IPS-18c (cell line): ENCODE measurements around the gene NACC2.
"Not testable (repeated sequence)": the region's sequence is repeated elsewhere in the genome, so short reads cannot be mapped to it uniquely, and the experiment has no call there.

ENCODE experiments used
- H3K4me3 ChIP-seq: 2 replicates; pipeline ENCODE4 v1.7.0; 2013; ENCODE audit warnings: low read depth, mild to moderate bottlenecking, low read length, moderate library complexity; ENCODE audit not compliant: insufficient read depth
- H3K9me3 ChIP-seq: one replicate; pipeline ENCODE4 v1.6.1; 2013; ENCODE audit warnings: mild to moderate bottlenecking, low read length, moderate library complexity; ENCODE audit not compliant: control insufficient read depth, insufficient read depth

NACC2 gene

DNA sequence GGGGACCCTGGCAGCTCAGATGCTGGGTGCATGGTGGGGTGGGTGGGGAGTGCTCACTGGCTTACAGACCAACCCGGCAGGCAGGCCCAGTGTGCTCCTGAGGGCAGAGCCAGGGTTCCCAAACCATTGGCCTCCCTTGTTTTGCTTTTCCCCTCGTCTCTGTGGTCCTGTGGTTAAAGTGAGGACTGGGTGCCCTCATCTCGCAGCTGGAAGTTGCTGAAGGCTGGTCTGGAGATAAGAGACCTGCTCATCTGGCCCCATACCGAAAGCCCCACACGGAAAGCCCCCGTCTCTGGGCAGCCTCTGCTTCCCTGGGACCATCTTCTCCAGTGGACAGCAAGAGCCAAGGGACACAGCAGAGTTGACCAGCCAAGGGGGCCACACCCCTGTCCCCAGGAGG is 9.8 kb upstream of the NACC2 start:
- Histone ChIP-seq H3K4me3 (no peak overlapping the region), H3K9me3 (no peaks in the 10 kb centered on the region)

DNA sequence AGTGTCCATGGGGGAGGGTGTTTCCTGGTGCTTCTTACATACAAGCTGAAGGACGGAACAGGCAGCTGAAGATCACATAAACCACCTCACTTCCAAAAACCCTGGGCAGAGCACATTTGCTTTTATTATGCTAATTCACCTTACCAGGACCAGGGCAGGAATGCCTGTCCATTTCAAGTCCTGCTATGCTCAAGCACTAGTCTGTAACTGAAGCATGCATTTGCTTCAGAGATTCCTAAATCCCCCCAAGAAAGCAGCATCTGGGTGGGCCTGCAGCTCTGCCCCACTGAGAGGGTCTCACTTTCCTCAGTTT is 9.4 kb upstream of the NACC2 start:
- H3K9me3 ChIP-seq: no peaks in the 10 kb centered on the region
- no peak overlapping the region for H3K4me3 ChIP-seq

DNA sequence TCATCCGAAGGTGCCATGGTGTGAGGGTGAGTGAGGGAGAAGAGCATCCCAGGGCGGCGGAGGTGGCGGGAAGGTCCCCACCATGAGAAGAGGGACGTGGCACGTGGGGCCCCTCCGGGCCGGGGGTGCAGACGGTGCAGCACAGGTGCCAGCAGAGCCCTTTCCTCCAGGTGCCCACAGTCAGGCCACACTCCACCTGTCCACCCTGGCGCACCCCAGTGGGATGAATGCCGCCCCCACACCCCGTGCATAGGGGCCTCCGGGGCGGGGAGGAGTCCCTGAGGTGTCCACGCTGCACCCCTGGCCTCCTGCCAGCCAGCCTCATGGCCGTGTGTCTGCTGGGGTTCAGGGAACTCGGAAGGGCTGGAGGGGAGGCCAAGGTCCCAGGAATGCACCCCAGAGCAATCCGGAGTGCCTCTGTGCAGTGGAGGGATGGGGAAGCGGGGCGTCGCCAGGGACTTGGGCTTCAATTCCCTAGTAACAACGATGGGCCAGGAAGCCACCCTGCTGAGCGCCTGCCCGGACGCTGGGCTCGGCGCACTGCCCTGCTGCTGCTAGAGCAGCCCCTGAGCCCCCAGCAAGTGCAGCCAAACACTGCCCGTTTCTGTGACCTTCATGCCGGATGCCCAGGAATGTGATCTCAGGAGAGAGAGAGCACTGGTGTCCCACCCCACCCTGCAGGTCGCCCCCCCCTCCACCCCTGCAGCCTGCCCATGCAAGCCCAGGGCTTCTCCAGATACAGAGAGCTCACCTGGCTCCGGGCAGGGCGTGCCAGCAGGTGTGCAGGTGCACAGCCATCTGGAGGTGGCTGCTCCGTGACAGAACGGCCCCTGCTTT is 8.8 kb upstream of the NACC2 start:
- Histone ChIP-seq H3K4me3 (no peak overlapping the region), H3K9me3 (no peaks in the 10 kb centered on the region)

DNA sequence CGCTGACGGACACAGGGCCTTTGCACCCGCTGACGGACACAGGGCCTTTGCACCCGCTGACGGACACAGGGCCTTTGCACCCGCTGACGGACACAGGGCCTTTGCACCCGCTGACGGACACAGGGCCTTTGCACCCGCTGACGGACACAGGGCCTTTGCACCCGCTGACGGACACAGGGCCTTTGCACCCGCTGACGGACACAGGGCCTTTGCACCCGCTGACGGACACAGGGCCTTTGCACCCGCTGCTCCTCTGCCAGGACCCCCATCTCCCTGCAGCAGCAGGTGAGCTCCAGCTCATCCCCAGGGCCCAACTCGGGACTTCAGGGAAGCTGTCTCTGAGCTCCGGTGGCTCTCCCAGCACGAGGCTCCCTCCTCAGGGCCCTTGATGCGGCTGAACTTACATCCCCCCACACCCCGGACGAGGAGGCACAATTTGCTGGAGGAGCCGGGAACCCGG is 6.6 kb upstream of the NACC2 start:
- not testable (repeated sequence) for H3K4me3 ChIP-seq, H3K9me3 ChIP-seq

DNA sequence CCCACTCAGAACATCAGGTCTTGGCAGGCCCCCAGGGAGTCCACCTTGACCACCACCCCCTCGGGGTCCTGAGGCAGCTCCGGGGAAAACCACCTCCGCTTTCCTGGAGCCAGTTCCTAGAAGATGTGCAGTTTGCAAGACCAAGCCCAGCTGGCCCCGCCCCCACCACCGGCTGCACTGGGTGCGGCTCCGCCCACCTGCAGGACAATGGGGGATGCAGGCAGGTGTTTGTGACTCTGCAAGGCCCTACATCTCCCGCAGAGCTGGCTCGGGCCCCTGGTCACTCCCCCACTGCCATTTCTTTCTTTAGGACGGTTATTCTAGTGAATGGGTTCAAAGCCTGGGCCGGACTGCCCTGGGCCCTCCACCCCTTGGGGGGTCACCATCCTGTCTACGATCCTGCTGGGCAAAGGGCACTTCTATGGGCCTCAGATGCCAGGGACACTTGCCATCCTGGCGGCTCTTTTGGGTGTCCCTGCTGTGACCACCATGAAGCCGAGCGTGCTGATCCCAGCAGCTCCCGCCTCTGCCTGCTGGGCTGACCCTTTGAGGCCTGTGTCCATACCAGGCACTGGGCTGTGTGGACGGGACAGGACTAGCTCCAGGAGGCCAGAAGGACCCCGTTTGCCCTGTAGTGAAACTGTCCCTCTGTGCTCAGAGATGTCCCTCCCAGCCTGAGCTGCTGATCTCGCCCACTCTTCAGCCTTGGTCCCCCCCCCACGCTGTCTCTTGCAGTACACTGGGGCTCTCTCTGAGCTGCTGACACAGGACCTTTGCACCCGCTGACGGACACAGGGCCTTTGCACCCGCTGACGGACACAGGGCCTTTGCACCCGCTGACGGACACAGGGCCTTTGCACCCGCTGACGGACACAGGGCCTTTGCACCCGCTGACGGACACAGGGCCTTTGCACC is 5.9 kb upstream of the NACC2 start:
- Histone ChIP-seq H3K9me3 (no peaks in the 10 kb centered on the region), H3K4me3 (no peak overlapping the region; the same call in 1 of the 2 replicates)

DNA sequence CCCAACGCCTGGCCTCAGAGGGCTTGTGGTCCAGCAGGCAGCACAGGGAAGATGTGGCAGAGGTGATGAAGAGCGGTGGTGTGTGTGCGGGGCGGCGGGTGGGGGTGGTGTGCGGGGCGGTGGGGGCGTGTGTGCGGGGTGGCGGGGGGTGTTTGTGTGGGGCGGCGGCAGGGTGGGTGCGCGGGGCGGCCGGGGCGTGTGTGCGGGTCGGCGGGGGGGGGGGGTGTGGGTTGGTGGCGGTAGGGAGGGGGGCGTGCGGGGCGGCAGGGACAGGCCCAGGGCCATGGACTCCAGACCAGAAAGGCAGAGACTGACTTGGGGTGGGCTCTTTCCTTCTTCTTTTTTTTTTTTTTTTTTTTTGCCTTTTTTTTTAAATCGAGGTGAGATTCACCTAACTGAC is 4.5 kb upstream of the NACC2 start:
- Histone ChIP-seq H3K9me3 (no peaks in the 10 kb centered on the region), H3K4me3 (no peak overlapping the region)

DNA sequence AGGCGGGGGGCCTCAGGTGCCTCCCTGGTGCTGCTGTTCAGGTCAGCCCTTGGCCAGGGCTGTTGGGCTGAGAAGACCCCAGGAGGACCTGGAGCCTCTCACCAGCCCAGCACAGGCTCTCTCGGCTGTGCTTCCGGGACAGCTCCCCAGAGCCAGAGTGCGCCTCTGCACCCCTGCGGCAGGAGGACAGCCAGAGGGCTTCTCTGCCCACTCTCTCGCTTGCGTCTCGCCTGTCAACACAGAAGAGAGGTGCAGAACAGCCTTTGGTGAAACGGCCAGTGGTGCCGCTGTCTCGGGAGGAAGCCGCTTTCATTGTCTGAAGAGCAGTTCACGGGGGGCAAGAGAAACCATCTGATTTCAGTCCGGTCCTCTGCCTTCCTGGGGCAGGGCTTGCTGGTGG is 3.8 kb upstream of the NACC2 start:
- H3K9me3 ChIP-seq: no peaks in the 10 kb centered on the region
- no peak overlapping the region; the same call in 1 of the 2 replicates for H3K4me3 ChIP-seq

DNA sequence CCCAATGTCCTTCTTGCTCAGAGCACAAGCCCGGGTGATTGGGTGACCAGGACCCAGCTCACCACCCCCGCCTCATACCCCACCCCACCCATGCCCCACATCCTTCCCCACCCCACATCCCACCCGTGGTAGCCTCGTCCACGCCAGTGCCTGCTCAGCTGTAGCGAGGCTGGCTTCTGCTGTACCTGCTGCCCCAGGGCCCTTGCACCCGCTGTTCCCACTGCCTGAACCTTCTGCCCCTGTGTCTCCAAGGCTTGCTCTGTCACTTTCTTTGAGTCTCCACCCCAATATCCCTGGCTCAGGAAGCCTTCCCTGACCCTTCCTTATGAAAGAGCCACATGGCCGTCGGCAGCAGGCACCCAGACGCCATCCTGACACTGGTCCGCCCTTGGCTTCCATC is 3.1 kb upstream of the NACC2 start:
- no peaks in the 10 kb centered on the region for H3K9me3 ChIP-seq
- no peak overlapping the region for H3K4me3 ChIP-seq

DNA sequence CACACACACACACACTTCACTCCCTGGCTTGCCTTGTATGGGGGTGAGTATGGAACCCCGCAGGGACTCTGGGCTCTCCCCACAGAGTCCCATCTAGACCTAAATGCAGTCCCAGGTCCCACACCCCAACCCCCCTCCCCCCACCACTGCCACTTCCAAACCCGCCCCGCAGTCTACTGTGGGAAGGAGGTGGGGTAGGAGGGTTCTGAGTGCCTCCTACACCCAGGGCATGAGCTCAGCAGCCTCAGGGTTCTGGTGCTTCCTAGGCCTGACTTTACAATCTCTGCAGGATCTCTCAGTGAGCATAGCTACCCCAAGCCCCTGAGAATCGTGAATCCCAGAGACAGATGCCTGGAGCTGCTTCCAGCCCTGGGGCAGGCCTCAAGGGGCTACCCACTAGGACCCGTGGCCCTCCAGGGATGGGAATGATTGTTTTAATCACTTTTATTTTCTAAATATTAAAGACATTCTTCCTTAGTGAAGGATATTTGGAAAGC is 1.5 kb upstream of the NACC2 start:
- Histone ChIP-seq H3K9me3 (no peaks in the 10 kb centered on the region), H3K4me3 (no peak overlapping the region; the same call in 1 of the 2 replicates)

DNA sequence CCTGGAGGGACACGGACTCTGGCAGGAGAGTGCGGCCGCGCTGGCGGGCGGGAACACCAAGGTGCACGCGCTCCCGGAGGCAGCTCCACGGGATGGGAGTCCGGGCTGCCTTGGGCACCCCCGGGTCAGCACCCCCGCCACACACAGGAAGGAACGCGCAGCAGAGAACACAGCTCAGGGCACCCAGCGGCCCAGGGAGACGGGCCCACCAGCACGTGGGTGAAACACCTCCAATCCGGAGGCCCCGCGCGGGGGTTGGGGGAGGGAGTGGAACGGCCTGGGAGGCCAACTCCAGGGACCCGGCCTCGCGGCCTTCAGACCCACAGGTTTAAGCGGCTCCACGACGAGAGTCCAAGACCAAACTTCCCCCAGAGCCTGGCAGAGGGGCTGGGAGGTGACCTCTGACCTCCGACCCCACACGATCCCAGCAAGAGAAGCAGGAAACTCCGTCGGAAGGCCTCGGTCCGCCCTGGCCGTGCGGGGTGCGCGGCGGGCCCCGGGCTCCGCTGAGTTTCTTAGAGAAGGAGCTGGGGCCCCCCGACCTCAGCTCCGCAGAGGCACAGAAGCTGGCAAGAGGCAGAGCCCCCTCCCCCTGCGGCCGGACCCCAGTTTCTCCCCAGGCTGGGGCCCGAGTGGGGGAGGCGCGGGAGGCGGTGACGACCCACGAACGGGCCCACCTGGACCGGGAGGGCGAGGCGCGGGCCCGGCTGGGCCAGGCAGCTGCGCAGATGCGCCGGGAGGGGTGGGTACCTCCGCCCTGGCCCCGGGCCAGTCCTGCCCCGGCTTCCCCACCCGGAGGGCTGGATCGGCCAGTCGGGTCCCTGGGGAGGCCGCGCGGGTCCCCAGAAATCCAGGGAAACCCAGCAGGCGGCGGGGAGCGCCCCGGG is 851 bp downstream of the NACC2 start:
- Histone ChIP-seq H3K9me3 (no peaks in the 10 kb centered on the region), H3K4me3 (peak overlapping the region; percentile 56)

DNA sequence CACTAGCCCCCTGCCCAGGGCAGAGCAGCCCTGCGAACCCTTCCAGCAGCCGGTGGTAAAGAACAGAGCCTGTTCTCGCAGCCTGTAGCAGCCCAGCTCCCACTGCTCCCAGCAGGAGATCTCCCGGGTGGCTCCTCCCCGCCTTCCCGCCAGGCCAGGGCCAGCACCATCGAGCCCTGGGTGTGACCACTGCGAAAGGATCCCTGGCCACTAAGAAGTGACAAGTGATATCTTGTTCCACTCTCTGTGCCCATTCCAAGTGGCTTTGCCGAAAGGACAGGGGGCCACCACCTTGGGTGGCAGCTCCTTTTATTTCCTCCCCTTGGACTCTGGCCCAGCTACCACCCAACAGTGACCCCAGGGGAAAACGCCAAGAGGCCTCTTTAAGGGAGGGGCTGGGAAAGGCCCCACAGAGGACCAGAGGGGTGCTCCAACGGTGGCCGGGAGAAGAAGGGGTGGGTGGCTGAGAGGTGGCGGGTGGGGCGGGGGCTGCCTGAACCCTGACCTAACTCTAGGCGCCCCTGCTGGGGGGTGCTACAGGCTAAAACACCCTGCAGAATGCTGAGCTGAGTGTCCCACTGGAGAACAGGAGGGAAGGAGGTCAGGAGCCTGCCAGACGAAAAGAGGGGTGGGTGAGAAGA is 1.6 kb downstream of the NACC2 start:
- Histone ChIP-seq H3K4me3 (peak overlapping the region; percentile 56), H3K9me3 (no peaks in the 10 kb centered on the region)

DNA sequence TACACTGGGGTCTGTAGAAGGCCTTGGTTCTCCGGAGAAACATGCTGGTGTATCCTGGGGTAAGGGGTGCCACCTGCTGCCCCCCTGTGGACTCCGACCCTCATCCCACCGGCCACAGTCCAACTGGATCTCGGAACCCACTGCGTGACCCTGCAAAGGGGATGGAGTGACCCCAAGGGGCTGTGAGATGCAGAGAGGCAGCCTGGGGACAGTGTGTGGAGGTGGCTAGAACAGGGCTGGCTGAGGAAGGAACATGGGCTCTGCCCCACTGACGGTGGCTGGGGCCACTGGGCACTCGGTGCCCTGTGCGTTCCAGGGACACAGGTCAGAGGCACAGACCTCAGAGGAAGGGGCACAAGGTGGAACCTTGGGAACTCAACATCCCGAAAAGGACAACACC is 2.3 kb downstream of the NACC2 start:
- Histone ChIP-seq H3K9me3 (no peaks in the 10 kb centered on the region), H3K4me3 (no peak overlapping the region)

DNA sequence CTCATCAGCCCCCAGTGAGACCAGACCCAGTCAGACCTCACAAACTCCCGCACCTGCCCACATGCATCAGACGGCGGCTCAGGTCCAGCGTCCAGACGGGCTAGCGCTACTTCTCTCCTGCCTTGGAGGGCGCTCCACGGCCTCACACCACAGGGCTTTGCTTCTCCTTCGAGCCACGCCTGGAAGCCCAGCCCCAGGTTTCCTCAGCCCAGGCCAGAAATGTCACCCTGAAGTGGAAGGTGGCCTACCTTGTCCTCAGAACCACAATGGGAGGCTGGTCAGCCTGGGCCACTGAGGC is 2.8 kb downstream of the NACC2 start:
- Histone ChIP-seq H3K9me3 (no peaks in the 10 kb centered on the region), H3K4me3 (no peak overlapping the region)

DNA sequence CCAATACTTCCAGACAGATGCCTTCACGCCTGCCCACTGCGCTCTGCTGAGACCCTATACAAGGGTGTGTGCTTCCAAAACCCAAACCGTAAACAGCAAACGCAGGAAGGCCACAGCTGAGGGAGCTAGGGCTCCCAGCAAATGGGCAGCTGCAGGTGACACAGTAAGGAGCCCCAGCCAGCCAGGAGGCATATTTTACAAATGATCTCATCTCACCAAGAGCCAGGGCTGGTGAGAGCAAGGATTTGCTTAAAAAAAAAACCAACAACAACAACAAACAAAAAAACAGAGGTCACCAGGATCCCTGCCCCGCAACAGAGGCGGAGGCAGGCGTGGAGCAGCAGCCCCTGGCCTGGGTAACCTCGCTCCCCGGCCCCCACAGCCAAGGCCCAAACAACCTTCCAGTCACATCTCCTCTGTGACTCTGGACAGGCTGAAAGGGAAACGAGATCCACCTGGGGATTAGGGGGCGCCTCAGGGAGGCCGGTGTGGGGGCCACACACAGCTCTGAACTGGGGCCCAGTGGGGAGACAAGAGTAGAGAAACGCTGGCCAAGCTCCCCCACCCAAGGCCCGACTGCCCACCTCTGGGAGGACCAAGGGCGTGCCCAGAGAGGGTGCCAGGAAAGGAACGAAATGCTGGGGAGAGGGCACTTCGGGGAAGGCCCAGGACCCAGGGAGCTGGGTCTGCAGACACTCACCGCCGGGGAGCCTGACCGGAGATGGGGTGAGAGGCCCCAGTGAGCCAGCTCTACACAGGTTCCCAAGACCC is 3.3 kb downstream of the NACC2 start:
- no peaks in the 10 kb centered on the region for H3K9me3 ChIP-seq
- H3K4me3 ChIP-seq: no peak overlapping the region

DNA sequence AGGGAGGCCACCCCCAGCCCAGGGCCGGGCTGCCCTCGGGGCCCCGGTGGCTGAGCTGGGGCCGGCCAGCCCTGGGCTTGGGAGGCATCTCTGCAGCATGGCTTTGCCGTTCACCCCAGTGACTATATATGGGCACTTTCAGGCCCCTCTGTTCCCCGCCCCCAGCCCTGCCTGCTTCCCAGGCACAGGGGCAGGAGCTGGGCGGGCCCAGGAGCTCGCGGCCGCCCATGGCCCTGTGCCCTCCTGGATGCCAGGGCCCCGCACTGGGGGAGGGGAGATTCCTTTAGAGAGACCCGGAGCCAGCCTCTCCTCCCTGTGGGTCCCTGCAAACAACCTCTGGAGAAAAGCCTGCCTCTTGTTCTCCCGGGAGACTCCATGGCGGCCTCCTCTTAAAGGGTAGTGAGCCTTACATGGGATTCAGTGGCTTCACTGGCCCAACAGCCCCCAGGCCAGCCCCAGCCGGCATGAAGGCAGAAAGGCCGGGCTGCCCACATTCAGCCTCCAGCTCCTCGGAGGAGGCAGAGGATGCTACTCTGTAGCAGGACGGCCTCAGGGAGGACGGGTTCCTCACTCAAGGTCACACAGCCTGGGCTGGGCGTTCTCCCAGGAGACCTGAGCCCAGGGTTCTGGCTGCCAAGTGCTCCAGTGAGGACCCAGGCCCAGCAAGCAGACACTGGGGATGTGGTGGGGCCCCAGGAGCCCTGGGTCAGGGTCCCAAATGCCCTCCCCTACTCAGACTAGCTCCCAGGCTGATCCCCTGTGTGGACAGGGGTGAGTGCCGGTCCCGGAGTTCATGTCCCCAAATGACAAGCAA is 4.1 kb downstream of the NACC2 start:
- H3K4me3 ChIP-seq: no peak overlapping the region
- H3K9me3 ChIP-seq: no peaks in the 10 kb centered on the region
